GM12873 (cell line): ENCODE data around the gene TRIM22.

Source experiments
- CTCF ChIP-seq: IDR thresholded peaks from 2 replicates; pipeline ENCODE4 v1.5.1; 2012; ENCODE audit warnings: low read depth, mild to moderate bottlenecking, moderate library complexity, low read length, control low read depth; ENCODE audit not compliant: insufficient read depth; ENCODE audit errors: missing control alignments

Gene TRIM22

GRCh38 chr11:5737670-5738392 is 48.2 kb downstream of the TRIM22 start:
- no peak for TF ChIP-seq CTCF

- TF ChIP-seq CTCF = no peak
Measured at GRCh38 chr11:5738431-5738830, 48.8 kb downstream of the TRIM22 start.

- no peak for TF ChIP-seq CTCF
Measured at GRCh38 chr11:5746614-5747013, 57.0 kb downstream of the TRIM22 start.

GRCh38 chr11:5749836-5750235 is 60.2 kb downstream of the TRIM22 start:
- no peak for TF ChIP-seq CTCF

- no peak for TF ChIP-seq CTCF
Measured at GRCh38 chr11:5753943-5754342, 64.4 kb downstream of the TRIM22 start, which contains the start of gene OR52N4. Gene OR52N4 (plus strand): TSS chr11:5754243. CDS start chr11:5754741, 498 bp downstream.
